HG03159 (cell line): ENCODE data around the gene SEPHS2.
A peak's percentile ranks its signal among the peaks of the same experiment; 100 is the strongest.
"Not testable (repeated sequence)": the region's sequence is repeated elsewhere in the genome, so short reads cannot be mapped to it uniquely, and the experiment has no call there.

Experiments
- ATAC-seq: cut with Tn5 transposase; IDR thresholded peaks from one replicate; pipeline ENCODE4 v1.9.1; 2021; ENCODE audit warnings: mild to moderate bottlenecking, moderate library complexity; ENCODE audit not compliant: unreplicated experiment

SEPHS2 gene

DNA sequence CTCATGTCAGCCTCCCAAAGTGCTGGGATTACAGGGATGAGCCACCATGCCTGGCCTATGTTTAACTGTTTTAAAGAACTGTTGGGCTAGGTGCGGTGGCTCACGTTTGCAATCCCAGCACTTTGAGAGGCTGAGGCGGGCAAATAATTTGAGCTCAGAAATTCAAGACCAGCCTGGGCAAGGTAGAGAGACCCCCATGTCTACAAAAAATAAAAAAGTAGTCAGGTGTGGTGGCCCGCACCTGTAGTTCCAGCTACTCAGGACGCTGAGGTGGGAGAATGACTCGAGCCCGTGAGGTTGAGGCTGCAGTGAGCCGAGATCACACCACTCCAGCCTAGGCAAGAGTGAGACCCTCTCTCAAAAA, 24.9 kb upstream of the SEPHS2 start:
- ATAC-seq = no peak

DNA sequence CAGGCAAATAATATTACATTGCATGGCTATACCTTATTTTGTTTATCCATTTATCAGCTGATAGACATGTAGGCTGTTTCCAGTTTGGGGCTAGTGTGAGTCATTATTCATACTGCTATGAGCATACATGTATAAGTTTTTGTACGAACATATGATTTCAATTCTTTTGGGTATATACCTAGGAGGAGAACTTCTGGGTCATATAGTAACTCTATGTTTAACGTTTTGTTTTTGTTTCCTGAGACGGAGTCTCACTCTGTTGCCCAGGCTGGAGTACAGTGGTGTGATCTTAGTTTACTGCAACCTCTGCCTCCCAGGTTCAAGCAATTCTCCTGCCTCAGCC, 24.5 kb upstream of the SEPHS2 start:
- ATAC-seq = no peak

DNA sequence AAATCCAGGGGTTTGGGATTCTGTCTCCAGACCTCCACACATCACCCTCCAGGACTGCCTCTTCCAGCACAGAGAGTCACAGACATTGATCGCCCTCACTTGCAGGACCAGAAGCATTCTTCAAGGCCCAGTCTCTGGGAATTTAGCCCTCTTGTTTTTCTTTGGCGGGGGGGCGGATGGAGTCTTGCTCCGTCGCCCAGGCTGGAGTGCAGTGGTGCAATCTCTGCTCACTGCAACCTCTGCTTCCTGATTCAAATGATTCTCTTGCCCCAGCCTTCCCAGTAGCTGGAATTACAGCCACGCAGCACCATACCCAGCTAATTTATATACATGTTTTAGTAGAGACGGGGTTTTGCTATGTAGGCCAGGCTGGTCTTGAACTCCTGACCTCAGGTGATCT, 18.4 kb upstream of the SEPHS2 start:
- no peak for ATAC-seq

DNA sequence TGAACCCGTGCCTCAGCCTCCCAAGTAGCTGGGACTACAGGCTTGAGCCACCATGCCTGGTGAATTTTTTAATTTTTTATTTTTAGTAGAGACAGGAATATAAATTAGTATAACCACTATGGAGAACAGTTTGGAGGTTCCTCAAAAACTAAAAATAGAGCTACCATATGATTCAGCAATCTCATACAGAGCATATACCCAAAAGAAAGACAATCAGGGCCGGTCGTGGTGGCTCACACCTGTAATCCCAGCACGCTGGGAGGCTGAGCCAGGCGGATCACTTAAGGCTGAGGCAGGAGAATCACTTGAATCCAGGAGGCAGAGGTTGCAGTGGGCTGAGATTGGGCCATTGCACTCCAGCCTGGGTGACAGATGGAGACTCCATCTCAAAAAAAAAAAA, 15.8 kb upstream of the SEPHS2 start:
- not testable (repeated sequence) for ATAC-seq

DNA sequence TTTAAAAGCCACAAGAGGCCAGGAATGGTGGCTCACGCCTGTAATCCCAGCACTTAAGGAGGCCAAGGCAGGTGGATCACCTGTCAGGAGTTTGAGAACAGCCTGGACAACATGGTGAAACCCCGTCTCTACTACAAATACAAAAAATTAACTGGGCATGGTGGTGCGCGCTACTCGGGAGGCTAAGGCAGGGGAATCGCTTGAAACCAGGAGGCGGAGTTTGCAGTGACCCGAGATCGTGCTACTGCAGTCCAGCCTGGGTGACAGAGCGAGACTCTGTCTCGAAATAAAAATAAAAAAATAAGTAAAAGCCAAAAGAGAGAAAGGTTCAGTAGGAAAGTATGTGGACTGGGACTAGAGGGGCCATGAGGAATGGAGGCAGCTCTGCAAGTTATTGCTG, 13.8 kb upstream of the SEPHS2 start:
- no peak for ATAC-seq

DNA sequence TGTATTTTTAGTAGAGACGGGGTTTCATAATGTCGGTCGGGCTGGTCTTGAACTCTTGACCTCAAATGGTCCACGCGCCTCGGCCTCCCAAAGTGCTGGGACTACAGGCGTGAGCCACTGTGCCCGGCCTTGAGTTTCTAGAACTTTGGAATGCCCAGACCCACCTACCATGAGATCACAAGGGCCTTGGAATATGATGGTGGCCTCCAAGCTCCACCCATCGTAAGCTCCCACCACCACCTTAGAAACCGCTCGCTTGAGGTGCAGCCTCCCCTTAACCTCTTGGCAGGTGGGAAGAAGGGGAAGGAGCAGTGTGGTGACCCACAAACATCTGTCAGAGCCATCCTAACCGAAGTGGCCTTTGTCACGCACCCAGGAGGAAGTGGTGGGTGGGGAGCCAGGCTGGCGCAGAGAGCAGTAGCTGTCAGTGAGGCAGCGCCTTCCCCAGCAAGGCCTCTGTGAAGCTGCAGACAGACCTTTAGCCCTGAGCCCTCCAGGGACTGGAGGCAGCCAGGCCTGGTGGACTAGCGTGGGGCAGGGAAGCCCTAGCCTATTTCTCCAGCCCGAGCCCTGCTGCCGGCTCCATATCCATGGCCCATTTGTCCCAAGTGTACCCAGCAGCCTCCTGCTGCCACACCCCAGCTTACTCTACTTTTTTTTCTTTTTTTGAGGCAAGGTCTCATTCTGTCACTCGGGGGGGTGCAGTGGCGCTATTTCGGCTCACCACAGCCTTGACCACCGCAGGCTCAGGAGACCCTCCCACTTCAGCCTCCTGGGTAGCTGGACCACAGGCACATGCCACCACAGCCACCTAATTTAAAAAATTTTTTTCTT, 13.1 kb upstream of the SEPHS2 start:
- ATAC-seq = peak; percentile 77

DNA sequence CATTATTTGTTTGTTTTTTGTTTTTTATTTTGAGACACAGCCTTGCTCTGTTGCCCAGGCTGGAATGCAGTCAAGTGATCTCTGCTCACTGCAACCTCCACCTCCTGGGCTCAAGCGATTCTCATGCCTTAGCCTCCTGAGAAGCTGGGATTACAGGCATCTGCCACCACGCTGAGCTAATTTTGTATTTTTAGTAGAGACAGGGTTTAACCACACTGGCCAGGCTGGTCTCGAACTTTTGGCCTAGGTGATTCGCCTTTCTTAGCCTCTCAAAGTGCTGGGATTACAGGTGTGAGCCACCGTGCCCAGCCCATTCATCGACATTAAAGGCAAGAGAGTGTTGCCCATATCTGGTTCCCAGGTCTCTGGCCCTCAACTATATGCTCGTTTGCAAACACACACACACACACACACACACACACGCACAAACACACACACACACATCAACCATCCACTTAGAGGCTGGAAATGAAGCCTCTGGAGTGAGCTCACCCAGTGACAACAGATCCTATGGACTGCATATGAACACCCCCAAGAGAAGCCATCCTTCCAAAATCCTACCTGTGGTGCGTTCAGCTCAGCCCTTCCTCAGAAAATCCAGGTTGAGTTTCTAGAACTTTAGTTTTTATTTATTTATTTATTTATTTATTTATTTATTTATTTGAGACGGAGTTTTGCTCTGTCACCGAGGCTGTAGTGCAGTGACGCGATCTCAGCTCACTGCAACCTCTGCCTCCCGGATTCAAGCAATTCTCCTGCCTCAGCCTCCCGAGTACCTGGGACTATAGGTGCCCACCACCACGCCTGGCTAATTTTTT, 12.3 kb upstream of the SEPHS2 start:
- ATAC-seq = no peak

DNA sequence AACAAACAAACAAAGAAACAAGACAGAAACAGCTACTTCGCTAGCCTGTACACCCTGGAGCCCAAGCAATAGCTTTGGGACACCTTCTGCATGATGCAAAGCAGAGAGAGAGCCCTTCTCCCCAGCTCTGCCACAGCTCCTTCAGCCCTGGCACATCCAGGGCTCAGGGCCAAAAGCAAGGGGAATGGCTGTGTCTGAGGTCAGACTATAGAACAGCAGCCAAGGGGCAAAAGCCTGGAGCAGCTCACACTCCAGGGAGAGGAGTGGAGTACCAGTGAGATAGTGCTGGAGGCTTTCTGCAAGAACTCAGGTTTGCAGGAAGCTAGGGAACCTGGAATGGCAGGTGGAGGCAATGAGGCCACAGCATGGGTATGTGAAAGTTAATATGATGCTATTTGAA, 11.6 kb upstream of the SEPHS2 start:
- no peak for ATAC-seq

DNA sequence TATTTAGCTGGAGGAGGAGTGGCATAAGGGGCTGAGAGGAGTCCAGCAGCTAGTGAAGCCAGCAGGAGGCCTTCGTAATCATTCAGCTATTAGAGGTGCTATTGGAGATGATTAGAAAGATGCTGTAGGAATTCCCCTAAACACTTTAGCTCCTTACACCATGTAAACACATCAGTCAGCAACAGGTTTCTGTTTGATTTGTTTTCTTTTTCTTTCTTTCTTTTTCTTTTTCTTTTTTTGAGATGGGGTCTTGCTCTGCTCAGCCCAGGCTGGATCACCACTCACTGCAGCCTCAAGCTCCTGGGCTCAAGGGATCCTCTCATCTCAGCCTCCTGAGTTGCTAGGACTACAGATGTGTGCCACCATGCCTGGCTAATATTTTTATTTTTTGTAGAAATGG, 10.6 kb upstream of the SEPHS2 start:
- ATAC-seq = no peak

DNA sequence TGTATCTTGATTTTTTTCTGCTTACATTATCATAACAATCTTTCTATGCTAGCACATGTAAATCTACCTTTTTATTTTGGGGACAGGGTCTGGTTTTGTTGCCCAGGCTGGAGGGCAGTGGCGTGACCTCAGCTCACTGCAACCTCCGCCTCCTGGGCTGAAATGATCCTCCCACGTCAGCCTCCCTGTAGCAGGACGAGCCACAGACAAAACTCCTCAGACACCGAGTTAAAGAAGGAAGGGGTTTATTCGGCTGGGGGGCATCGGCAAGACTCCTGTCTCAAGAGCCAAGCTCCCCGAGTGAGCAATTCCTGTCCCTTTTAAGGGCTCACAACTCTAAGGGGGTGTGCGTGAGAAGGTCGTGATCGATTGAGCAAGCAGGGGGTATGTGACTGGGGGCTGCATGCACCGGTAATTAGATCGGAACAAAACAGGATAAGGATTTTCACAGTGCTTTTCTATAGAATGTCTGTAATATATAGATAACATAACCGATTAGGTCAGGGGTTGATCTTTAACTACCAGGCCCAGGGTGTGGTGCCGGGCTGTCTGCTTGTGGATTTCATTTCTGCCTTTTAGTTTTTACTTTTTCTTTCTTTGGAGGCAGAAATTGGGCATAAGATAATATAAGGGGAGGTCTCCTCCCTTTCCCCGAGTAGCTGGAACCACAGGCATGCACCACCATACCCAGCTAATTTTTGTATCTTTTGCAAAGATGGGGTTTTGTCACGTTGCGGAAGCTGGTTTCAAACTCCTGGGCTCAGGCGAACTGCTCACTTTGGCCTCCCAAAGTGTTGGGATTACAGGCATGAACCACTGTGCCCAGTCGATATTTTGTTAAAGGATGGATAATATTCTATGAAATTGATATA, 7.3 kb upstream of the SEPHS2 start:
- not testable (repeated sequence) for ATAC-seq

DNA sequence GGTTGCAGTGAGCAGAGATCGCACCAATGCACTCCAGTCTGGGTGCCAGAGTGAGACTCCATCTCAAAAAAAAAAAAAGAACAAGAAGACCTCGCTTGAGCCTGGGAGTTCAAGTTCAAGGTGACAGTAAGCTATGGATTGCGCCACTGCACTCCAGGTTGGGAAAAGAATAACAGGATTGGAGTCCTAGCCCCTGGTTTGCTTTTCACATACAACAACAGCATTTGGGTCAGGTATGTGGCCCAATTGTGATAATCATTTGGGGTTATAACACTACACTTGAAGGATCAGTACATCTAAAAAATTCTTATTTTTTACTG, 3.4 kb upstream of the SEPHS2 start:
- no peak for ATAC-seq

DNA sequence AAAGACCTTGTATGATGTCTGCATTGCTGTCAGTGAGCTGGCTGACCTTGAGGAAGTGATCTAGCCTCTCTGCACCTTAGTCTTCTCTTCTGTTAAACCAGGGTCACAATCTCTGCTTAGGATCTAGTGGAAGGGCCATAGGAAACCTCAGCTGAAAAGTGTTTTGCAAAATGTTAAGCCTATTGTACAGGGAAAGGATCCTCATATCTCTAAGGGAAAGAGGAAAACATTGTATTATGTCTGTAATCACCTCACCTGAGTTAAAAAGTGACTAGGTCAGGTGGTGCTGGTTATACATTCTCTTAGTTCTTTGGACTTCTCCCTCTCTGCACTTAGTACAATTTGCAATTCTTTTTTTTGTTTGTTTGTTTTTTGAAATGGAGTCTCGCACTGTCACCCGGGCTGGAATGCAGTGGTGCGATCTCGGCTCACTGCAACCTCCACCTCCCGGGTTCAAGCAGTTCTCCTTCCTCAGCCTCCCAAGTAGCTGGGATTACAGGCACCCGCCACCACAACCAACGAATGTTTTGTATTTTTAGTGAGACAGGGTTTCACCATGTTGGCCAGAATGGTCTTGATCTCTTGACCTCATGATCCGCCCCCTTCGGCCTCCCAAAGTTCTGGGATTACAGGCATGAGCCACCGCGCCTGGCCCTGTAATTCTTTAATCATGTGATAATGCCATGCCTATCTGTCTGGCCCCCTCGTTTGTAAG, 2.0 kb upstream of the SEPHS2 start:
- no peak for ATAC-seq

DNA sequence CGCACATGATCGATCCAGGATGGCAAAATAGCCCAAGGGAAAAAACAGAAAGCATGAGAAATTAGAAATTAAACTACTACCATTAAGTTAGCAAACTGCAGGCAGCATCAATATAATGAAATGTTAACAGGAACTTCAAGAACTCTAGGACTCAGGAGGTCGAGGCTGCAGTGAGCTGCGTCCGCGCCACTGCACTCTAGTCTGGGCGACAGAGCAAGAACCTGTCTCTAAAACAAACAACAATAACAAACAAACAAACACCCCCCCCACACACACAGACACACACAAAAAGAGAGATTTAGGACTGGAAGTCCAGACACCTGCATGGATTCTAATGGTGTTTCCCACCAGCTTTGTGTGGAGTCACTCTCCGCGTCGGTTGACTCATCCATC, 525 bp upstream of the SEPHS2 start:
- no peak for ATAC-seq

DNA sequence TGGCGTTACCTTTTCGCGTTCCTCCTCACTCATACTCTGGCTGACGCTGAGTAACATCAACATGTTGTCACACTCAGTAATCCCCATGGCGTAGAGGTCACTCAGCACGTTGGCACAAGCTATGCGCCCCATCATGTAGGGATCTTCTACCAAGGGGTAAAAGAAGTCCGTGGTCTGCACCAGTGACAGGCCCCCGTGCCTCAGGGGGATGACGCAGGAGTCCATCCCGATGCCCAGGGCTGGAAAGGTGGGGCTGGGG, 596 bp downstream of the SEPHS2 start:
- no peak for ATAC-seq

DNA sequence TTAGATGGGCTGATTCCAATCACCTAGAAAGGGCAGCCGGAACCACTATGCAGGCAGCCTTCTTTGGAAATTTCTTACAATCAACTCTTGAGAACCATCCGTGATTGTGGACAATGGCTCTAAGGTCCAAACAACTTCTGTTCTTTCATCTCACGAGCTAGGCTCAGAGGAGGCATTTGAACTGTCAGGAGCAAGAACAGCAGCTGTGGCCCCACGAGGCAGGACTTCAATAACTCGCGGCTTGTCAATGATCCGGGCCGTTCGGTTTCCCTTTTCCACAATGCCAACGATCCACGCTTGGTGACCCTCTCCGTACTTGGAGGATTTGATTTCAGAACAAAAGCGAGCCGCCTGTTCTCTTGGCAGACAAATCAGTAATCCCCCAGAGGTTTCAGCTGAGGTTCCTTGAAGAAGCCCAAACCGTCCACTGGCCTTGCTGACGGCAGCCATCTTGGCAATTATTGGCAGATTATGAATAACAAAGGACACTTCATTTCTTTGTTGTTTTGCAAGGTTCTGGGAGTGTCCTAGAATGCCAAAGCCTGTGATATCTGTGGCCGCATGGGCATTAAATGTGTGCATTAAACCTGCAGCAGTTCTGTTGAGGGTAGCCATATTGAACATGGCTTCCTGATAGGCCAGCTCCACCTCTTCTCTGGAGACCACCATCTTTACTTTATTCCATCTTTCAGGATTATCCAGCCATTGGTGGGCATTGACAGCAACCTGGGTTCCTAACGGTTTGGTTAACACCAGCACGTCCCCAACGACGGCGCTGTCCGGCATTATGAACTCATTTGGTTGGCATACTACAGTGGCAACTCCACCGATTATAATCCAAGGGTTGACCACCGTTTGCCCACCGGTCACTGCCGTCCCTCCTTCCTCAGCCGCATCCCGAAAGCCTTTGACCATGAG, 1.2 kb downstream of the SEPHS2 start:
- ATAC-seq = no peak

DNA sequence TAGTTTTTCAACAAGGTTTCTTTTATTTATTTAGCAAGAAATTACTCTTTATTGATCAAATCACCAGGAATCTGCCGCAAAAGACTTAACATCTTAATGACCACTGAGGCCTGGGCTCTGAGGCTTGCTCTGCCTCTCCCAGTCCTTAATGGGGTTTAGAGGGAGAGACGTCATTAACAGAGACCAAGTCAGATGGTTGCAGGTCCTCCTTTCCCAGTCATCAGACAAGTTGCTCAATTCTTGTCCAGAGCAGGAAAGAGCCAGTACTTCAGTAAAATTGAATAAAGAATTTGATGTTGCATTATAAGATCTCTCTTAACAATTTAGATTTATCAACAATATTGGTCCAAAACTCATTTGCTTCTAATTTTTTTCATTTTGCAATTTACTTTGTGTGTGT, 2.0 kb downstream of the SEPHS2 start:
- ATAC-seq = no peak

DNA sequence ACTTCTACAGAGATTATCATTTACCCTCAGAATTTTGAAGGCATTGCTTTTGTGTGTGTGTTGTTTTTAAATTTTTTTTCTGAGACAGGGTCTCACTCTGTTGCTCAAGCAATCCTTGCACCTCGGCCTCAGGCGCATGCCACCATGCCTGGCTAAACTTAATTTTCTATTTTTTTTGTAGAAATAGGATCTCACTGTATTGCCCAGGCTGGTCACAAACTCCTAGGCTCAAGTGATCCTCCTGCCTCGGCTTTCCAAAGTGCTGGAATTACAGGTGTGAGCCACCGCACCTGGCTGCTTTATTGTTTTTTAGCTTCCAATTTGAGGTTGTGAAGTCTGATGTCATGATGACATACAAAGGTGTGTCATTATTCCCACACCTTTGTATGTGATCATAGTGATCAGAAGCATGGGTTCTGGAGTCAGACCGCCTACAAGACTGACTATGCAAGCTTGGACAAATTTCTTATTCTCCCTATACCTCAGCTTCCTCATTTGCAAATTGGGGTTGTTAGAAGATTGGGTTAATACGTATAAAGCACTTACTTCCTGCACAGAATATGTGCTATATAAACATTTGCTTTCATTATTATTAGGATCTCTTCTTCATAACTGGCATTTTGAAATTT, 5.8 kb downstream of the SEPHS2 start:
- ATAC-seq = no peak

DNA sequence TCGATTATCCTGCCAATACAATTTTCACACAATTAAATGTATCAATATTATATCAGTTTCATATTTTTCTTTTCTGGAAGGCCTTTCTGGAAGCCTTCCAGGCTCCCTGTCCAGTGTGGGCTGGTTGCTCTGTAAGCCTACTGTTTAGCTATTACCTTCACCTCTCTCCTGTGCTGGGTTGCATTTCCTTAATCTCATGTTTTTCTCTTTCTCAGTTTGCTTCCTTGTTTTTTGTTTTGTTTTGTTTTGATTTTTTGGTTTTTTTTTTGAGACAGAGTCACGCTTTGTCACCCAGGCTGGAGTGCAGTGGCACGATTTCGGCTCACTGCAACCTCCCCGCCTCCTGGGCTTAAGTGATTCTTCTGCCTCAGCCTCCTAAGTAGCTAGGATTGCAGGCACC, 6.8 kb downstream of the SEPHS2 start:
- ATAC-seq = no peak

DNA sequence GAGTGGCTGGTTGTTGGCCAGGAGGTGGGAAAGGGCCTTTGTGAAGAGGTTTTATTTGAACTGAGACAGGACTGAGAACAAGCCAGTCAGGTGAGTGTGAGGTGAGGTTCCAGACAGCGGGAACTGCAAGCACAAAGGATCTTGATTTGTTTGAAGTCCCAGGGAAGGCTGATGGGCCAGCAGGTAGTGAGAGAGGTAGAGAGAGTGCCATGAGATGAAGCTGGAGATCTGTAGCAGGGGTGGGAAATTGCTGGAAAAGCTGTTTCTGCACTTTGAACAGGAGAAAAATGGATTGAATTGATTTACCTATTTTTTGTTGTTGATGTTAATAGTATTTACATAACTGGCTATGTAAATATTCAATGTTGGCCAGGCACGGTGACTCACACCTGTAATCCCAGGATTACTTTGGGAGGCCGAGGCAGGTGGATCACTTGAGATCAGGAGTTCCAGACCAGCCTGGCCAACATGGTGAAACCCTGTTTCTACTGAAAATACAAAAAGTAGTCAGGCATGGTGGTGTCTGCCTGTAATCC, 8.1 kb downstream of the SEPHS2 start:
- ATAC-seq = no peak

DNA sequence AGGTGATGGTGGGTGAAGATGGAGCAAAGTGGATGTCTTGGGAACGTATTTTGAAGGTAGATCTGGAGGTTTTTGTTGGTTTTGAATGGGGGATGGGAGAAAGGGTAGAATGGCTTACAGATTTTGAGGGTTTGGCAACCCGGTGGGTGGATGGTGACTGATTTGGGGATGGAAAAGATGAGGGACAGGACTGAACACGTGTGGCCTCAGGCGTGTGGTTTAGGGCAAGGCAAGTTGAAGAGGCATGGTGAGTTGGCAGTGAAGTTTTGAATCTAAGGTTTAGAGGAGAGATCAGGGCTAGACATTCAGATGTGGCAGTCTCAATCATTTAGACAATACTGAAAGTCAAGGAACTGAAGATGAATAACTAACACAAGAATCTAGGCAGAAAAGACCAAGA, 10.8 kb downstream of the SEPHS2 start:
- no peak for ATAC-seq
